ENCODE results near the gene NAV2. TPM values are rescaled to one million over a fixed set of nuclear protein-coding genes. Genes with fewer than 3 reads are reported as not detected.
A peak's percentile ranks its signal among the peaks of the same experiment; 100 is the strongest.

The NAV2 gene
- polyA plus RNA-seq, 1 donor (not counting 4 experiments of a cell fraction or from before 2014, with no cell fraction given), result 4.0 TPM

DNA sequence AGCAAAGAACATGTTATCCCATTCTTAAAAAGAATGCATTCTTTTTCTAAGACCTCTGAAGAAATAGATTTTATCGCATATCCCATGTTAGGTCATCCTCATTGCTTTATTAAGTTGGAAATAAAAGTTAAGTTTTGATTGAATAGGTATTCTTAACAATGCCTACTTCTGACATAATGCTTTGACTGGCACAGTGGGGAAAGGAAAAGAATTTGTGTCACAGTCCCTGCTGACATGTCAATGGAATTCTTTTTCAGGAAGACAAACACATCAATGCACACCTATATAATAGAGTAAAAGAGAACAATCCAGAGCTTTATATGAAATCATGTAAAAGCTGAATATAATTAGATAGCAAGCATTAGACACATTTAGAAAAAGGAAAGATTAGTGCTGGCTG, 341.9 kb downstream of the NAV2 start:
- dilution Hi-C loops (cut with MboI; ENCODE audit: extremely low pct_ligation_motif_present, low sequenced_read_pairs), result no loop called here
- H4K20me1 ChIP-seq (ENCODE audit: control insufficient read depth, extremely low read depth, insufficient read depth, low read length), result no peaks in the 10 kb centered on the region
- DNase-seq (ENCODE audit: low read depth, low spot score) (no peak), FAIRE-seq (no peak)
- peaks cover 0 to 3% of the 10 kb centered on the region in 2 experiments for H3K36me3 ChIP-seq (ENCODE audit: control insufficient read depth in 2 of 2, extremely low read depth in 1 of 2, insufficient read depth in 2 of 2, low read length in 2 of 2)
- peaks cover 91% of the 10 kb centered on the region for H3K4me1 ChIP-seq (ENCODE audit: control insufficient read depth, extremely low read depth, insufficient read depth, low read length)
- H3K9me1 ChIP-seq (ENCODE audit: control insufficient read depth, extremely low read depth, insufficient read depth, low read length), result peaks cover 3% of the 10 kb centered on the region
- no peaks in the 10 kb centered on the region for H3K9me3 ChIP-seq (ENCODE audit: control insufficient read depth, low read depth, low read length)
- no peak for TF ChIP-seq EZH2 (IDR thresholded peaks at IDR 0.05; ENCODE audit: low read length)
- TF ChIP-seq, protein P1, sequence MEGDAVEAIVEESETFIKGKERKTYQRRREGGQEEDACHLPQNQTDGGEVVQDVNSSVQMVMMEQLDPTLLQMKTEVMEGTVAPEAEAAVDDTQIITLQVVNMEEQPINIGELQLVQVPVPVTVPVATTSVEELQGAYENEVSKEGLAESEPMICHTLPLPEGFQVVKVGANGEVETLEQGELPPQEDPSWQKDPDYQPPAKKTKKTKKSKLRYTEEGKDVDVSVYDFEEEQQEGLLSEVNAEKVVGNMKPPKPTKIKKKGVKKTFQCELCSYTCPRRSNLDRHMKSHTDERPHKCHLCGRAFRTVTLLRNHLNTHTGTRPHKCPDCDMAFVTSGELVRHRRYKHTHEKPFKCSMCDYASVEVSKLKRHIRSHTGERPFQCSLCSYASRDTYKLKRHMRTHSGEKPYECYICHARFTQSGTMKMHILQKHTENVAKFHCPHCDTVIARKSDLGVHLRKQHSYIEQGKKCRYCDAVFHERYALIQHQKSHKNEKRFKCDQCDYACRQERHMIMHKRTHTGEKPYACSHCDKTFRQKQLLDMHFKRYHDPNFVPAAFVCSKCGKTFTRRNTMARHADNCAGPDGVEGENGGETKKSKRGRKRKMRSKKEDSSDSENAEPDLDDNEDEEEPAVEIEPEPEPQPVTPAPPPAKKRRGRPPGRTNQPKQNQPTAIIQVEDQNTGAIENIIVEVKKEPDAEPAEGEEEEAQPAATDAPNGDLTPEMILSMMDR (optimal IDR thresholded peaks at IDR 0.05 in 1 of 3, IDR thresholded peaks at IDR 0.05 in 1 of 3, conservative IDR thresholded peaks at IDR 0.05 in 1 of 3; ENCODE audit: extremely low read depth in 1 of 3, insufficient read depth in 2 of 3, low read length in 3 of 3), result no peak
- no peaks in the 10 kb centered on the region for H3K79me2 ChIP-seq (ENCODE audit: control insufficient read depth, insufficient read depth, low read length)
- H2AFZ ChIP-seq (ENCODE audit: control insufficient read depth, low read length), result no peak overlapping the region
- no peaks in the 10 kb centered on the region for H3K27me3 ChIP-seq (ENCODE audit: control insufficient read depth, extremely low read depth, insufficient read depth, low read length)
- peak overlapping the region; percentile 67 for H3K4me2 ChIP-seq (ENCODE audit: control insufficient read depth, extremely low read depth, insufficient read depth, low read depth, low read length)
- H3K9ac ChIP-seq (ENCODE audit: control insufficient read depth, extremely low read depth, insufficient read depth, low read length), result peak overlapping the region; percentile 18
- no peak overlapping the region for H3K4me3 ChIP-seq (ENCODE audit: control insufficient read depth in 2 of 3, extremely low read depth in 1 of 3, insufficient read depth in 2 of 3, low read depth in 1 of 3, low read length in 3 of 3)
- H3K27ac ChIP-seq (ENCODE audit: control insufficient read depth, insufficient read depth, low read length), result peak overlapping the region; percentile 83

DNA sequence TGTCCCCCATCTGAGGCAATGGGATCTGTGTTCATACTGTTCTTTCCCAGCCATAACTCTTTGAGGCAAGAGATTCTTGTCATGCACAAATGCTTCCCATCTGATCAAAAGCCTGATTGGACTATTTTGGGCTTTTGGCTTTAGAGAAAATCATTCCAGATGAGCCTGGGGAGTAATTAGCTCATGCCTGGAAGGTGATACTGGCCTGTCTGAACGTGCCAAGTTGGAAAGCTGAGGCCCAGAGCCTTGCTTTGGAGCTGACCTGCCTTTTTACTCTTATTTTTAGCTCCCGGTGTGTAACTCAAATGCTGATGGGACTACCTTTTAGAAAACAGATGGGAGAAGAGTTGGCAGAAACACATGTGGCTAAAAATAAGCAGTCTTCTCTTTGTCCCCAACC, 342.7 kb downstream of the NAV2 start:
- Histone ChIP-seq H2AFZ (ENCODE audit: control insufficient read depth, low read length) (no peak overlapping the region), H3K4me1 (ENCODE audit: control insufficient read depth, extremely low read depth, insufficient read depth, low read length) (peaks cover 91% of the 10 kb centered on the region), H3K27me3 (ENCODE audit: control insufficient read depth, extremely low read depth, insufficient read depth, low read length) (no peaks in the 10 kb centered on the region), H3K36me3 (ENCODE audit: control insufficient read depth in 2 of 2, extremely low read depth in 1 of 2, insufficient read depth in 2 of 2, low read length in 2 of 2) (no peaks in the 10 kb centered on the region), H3K9me1 (ENCODE audit: control insufficient read depth, extremely low read depth, insufficient read depth, low read length) (peaks cover 3% of the 10 kb centered on the region), H3K27ac (ENCODE audit: control insufficient read depth, insufficient read depth, low read length) (peak overlapping the region; percentile 83), H3K79me2 (ENCODE audit: control insufficient read depth, insufficient read depth, low read length) (no peaks in the 10 kb centered on the region), H4K20me1 (ENCODE audit: control insufficient read depth, extremely low read depth, insufficient read depth, low read length) (no peaks in the 10 kb centered on the region), H3K9me3 (ENCODE audit: control insufficient read depth, low read depth, low read length) (no peaks in the 10 kb centered on the region), H3K4me3 (ENCODE audit: control insufficient read depth in 2 of 3, extremely low read depth in 1 of 3, insufficient read depth in 2 of 3, low read depth in 1 of 3, low read length in 3 of 3) (peak overlapping the region in 1 of 3 experiments; percentile 30), H3K9ac (ENCODE audit: control insufficient read depth, extremely low read depth, insufficient read depth, low read length) (peak overlapping the region; percentile 53), H3K4me2 (ENCODE audit: control insufficient read depth, extremely low read depth, insufficient read depth, low read depth, low read length) (peak overlapping the region; percentile 67)
- dilution Hi-C loops (cut with MboI; ENCODE audit: extremely low pct_ligation_motif_present, low sequenced_read_pairs), result no loop called here
- FAIRE-seq, result peak; percentile 93
- no peak for DNase-seq (ENCODE audit: low read depth, low spot score)
- TF ChIP-seq, protein P1 (optimal IDR thresholded peaks at IDR 0.05 in 1 of 3, IDR thresholded peaks at IDR 0.05 in 1 of 3, conservative IDR thresholded peaks at IDR 0.05 in 1 of 3; ENCODE audit: extremely low read depth in 1 of 3, insufficient read depth in 2 of 3, low read length in 3 of 3), result no peak
- no peak for TF ChIP-seq EZH2 (IDR thresholded peaks at IDR 0.05; ENCODE audit: low read length)
